Cerebellar nuclear complex (tissue), 1 donor: ENCODE measurements around the gene SLC9B1.
"Not testable (repeated sequence)": the region's sequence is repeated elsewhere in the genome, so short reads cannot be mapped to it uniquely, and the experiment has no call there.

ENCODE experiments used
- DNase-seq, 2 experiments: peaks; one replicate each; lab custom pipeline; 2025; lab: John Stamatoyannopoulos, UW

Gene SLC9B1

GRCh38 chr4:103011378-103012025 is 8.0 kb downstream of the SLC9B1 start:
- no peak for DNase-seq

- no peak for DNase-seq
These were observed 8.7 kb downstream of the SLC9B1 start for GRCh38 chr4:103010804-103011203.

DNA sequence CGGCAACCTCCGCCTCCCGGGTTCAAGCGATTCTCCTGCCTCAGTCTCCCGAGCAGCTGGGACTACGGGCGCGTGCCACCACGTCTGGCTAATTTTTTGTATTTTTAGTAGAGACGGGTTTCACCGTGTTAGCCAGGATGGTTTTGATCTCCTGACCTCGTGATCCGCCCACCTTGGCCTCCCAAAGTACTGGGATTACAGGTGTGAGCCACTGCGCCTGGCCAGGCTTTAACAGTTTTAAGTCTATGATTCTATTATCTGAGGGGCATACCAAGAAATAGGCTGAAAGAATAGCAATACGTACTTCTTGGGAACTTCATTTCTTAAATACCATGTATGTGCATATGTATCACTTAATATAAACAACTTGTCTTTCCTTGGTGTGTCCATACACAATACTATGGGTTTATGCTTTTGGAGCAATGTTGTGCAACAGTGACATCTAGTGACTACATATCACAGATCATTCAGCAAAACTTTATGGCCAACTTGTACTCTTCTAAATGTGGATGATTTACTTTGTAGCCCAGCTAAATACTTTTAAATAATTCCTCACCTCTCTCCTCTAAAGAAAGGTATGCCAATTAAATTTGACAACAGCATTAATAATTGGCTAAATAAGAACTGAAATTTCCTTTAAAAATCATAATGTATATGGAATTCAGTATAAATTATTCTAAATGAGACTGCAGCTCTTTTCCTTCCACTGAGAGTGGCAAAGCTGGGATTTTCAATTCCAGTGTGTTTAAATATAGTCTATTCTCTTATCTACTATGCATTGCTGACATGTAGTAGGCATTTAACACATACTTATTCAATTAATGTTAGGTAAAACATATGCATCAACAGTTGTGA is 10.4 kb downstream of the SLC9B1 start:
- DNase-seq = peak in 1 of 2 experiments; percentile 35

- DNase-seq = no peak
These were observed 17.0 kb downstream of the SLC9B1 start for GRCh38 chr4:103002551-103002950.

DNA sequence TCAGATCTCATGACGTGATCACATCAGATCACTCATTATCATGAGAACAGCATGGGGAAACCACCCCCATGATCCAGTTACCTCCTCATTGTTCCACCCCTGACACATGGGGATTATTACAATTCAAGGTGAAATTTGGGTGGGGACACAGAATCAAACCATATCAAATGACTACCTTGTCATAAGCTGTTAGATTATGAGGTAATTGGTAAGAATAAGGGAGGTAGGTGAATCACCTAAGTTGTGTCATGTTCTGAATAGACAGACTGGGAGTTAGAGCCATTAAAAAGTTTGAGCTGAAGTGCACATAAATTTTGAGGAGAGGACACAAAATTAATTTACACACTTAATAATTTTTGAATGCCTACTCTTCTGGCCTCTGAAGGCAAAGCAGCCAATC is 24.7 kb downstream of the SLC9B1 start:
- no peak for DNase-seq

DNA sequence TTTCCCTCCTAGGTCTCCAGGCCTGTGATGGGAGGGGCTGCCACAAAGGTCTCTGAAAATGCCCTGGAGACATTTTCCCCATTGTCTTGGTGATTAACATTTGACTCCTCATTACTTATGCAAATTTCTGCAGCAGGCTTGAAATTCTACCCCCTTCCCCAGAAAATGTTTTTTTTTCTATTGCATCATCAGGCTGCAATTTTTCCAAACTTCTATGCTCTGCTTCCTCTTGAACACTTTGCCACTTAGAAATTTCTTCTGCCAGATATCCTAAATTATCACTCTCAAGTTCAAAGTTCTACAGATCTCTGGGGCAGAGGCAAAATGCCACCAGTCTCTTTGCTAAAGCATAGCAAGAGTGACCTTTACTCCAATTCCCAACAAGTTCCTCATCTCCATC is 25.5 kb downstream of the SLC9B1 start:
- DNase-seq = not testable (repeated sequence)

GRCh38 chr4:102988429-102989020 is 31.0 kb downstream of the SLC9B1 start:
- DNase-seq = no peak

GRCh38 chr4:102981005-102981404 is 38.5 kb downstream of the SLC9B1 start:
- DNase-seq = no peak

- DNase-seq = not testable (repeated sequence)
These were observed 57.7 kb downstream of the SLC9B1 start for GRCh38 chr4:102961813-102962212.

DNA sequence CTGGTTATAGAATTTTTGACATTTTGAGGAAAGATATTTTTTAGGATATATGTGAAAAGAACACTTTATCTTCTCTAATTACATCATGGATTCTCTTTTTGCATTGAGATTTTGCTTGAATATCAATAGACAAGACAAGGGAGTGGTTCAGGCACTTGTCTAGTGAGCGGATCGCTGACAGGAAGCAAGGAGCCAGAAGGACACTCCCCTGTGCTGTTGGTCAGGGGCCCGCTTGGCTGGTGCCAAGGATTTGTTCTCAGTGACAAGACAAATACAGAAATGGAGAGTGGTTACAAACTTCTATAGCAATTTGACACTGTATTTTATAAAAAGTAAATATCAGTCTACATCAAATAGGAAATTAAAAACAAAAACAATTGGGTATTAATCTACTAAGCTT is 60.0 kb downstream of the SLC9B1 start:
- no peak for DNase-seq

GRCh38 chr4:102945066-102945465 is 74.4 kb downstream of the SLC9B1 start:
- no peak for DNase-seq

GRCh38 chr4:102938063-102938462 is 81.4 kb downstream of the SLC9B1 start:
- DNase-seq = not testable (repeated sequence)

DNA sequence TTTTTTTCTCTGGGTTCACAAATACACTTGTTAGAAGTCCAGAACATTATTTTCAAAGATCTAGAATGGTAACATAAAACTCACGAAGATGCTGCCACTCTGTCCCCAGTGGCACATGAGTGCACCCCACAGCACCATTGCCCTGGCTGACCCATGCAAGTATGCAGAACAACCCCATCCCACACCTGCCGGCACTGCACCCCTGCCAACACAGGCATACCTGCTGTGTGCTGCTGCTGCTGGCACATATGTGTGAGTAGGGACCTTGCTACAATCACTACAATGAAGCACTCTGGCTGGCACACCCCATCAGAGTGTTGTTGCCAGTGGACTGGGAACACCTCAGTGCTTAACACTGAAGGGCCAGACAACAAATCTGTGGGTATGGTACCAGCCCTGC is 83.8 kb downstream of the SLC9B1 start:
- no peak for DNase-seq

DNA sequence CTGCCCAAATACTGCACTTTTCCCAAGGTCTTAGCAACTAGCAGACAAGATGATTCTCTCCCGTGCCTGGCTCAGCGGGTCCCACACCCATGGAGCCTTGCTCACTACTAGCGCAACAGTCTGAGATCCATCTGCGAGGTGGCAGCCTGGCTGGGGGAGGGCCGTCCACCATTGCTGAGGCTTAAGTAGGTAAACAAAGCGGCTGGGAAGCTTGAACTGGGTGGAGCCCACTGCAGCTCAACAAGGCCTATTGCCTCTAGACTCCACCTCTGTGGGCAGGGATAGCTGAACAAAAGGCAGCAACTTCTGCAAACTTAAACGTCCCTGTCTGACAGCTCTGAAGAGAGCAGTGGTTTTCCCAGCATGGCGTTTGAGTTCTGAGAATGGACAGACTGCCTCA is 99.8 kb downstream of the SLC9B1 start:
- DNase-seq = not testable (repeated sequence)

- no peak for DNase-seq
These were observed 100.6 kb downstream of the SLC9B1 start for GRCh38 chr4:102918859-102919258.

DNA sequence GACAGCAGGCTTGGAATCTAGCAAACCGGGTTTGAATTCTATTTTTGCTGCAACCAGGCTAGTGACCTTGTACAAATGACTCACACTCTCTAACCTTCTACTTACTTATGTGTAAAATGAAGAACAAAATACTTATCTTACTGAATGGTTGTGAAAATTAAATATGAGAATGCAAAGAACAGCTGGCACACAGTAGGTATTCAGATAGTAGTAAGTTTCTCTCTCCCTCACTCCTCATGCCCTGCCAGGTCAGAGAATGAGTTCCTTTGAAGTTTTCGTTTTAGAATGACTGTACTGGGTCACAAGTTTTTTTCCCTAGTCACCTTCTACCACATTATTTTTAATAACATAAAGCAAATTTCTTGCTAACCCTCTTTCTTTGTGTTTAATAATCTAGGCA is 117.7 kb downstream of the SLC9B1 start:
- DNase-seq = no peak

GRCh38 chr4:102897610-102898009 is 121.9 kb downstream of the SLC9B1 start:
- not testable (repeated sequence) for DNase-seq

GRCh38 chr4:102896547-102896946 is 123.0 kb downstream of the SLC9B1 start:
- DNase-seq = not testable (repeated sequence)

DNA sequence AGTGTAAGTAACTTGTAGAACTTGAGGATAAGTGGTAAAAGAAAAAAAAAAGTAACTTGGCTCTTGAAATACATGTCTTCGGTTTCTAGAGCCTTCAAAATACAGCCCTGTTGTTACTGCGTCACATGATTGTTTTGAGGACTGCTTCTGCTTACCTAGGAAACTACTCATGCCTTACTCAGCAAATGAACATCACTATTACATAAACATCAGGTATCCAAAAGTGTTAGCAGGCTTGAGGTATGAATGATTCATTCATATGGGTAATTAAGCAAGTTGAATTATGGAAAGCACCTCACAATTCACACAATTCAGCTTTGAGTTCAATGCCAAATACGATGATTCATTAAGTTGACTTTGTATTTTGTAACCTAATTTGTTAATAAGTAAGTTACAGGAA is 129.6 kb downstream of the SLC9B1 start:
- not testable (repeated sequence) for DNase-seq

DNA sequence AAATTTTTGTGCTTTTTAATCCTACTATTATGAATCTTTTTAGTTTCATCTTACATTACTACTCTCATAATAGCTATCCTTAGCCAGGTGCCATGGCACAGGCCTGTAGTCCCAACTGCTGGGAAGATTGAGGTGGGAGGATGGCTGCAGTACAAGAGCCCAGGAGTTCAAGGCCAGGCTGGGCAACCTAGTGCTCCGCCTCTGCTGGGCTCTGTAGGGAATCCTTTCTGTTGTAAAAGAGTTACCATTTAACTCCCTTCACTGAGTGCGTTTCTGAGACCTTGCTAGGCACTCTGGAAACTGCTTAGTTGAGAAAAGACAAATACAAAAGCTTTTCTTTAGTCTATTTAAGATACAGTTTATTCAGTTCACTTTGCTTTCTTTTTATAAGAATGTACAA is 130.9 kb downstream of the SLC9B1 start:
- DNase-seq = not testable (repeated sequence)

- no peak for DNase-seq
These were observed 136.2 kb downstream of the SLC9B1 start for GRCh38 chr4:102883278-102883677.

GRCh38 chr4:102881343-102881742 is 138.2 kb downstream of the SLC9B1 start:
- DNase-seq = no peak

- no peak for DNase-seq
These were observed 140.6 kb downstream of the SLC9B1 start for GRCh38 chr4:102878901-102879300.
